ENCODE measurements around the gene RNF19B. TPM values are rescaled to one million over a fixed set of nuclear protein-coding genes. Genes with fewer than 3 reads are reported as not detected.
"Not testable (repeated sequence)": the region's sequence is repeated elsewhere in the genome, so short reads cannot be mapped to it uniquely, and the experiment has no call there.

The RNF19B gene
- total and polyA plus RNA-seq, 2 donors from 2014 or later = 17.3 to 30.8 TPM

- Histone ChIP-seq H3K27me3 (ENCODE audit: control insufficient read depth, insufficient read depth, low read length) (no peaks in the 10 kb centered on the region), H3K27ac (ENCODE audit: low read depth in 2 of 2, low read length in 2 of 2) (peak overlapping the region; percentile 53 to 61), H3K9me3 (ENCODE audit: control insufficient read depth in 2 of 3, insufficient read depth in 1 of 3, low read length in 3 of 3) (no peaks in the 10 kb centered on the region), H3K4me1 (ENCODE audit: control insufficient read depth in 2 of 3, insufficient read depth in 2 of 3, low read depth in 1 of 3, low read length in 3 of 3) (peaks cover 0 to 34% (median 29%) of the 10 kb centered on the region in 3 donors), H3K4me3 (ENCODE audit: low read length in 3 of 3) (no peak overlapping the region), H3K9ac (ENCODE audit: low read length in 3 of 3) (no peak overlapping the region), H3K36me3 (ENCODE audit: control insufficient read depth in 2 of 3, insufficient read depth in 3 of 3, low read length in 3 of 3) (no peaks in the 10 kb centered on the region)
- DNase-seq (no peak), FAIRE-seq (no peak)
- no peak for TF ChIP-seq CTCF (IDR thresholded peaks at IDR 0.05; ENCODE audit: borderline replicate concordance, extremely low read depth, insufficient read depth)
- intact Hi-C loops (cut with DNase I) = no loop called here
Observed at GRCh38 chr1:32998064-32998463, 33.5 kb upstream of the RNF19B start.

- DNase-seq (no peak), FAIRE-seq (no peak)
- no peak for TF ChIP-seq CTCF (IDR thresholded peaks at IDR 0.05; ENCODE audit: borderline replicate concordance, extremely low read depth, insufficient read depth)
- Histone ChIP-seq H3K9ac (ENCODE audit: low read length in 3 of 3) (no peak overlapping the region), H3K27me3 (ENCODE audit: control insufficient read depth, insufficient read depth, low read length) (no peaks in the 10 kb centered on the region), H3K4me3 (ENCODE audit: low read length in 3 of 3) (no peak overlapping the region), H3K4me1 (ENCODE audit: control insufficient read depth in 2 of 3, insufficient read depth in 2 of 3, low read depth in 1 of 3, low read length in 3 of 3) (peaks cover 0 to 39% (median 30%) of the 10 kb centered on the region in 3 donors), H3K27ac (ENCODE audit: low read depth in 2 of 2, low read length in 2 of 2) (peak overlapping the region in 1 of 2 donors; percentile 61), H3K36me3 (ENCODE audit: control insufficient read depth in 2 of 3, insufficient read depth in 3 of 3, low read length in 3 of 3) (no peaks in the 10 kb centered on the region), H3K9me3 (ENCODE audit: control insufficient read depth in 2 of 3, insufficient read depth in 1 of 3, low read length in 3 of 3) (no peaks in the 10 kb centered on the region)
- intact Hi-C loops (cut with DNase I) = no loop called here
Observed at GRCh38 chr1:32997381-32997891, 32.8 kb upstream of the RNF19B start.

GRCh38 chr1:32993324-32993636, 28.7 kb upstream of the RNF19B start:
- H3K9me3 ChIP-seq (ENCODE audit: control insufficient read depth in 2 of 3, insufficient read depth in 1 of 3, low read length in 3 of 3); H3K36me3 ChIP-seq (ENCODE audit: control insufficient read depth in 2 of 3, insufficient read depth in 3 of 3, low read length in 3 of 3); H3K4me3 ChIP-seq (ENCODE audit: low read length in 3 of 3); intact Hi-C loops (cut with DNase I); H3K9ac ChIP-seq (ENCODE audit: low read length in 3 of 3); DNase-seq; H3K27me3 ChIP-seq (ENCODE audit: control insufficient read depth, insufficient read depth, low read length); FAIRE-seq: not testable (repeated sequence)
- Histone ChIP-seq H3K4me1 (ENCODE audit: control insufficient read depth in 2 of 3, insufficient read depth in 2 of 3, low read depth in 1 of 3, low read length in 3 of 3) (peaks cover 0 to 34% (median 31%) of the 10 kb centered on the region in 3 donors), H3K27ac (ENCODE audit: low read depth in 2 of 2, low read length in 2 of 2) (peak overlapping the region in 1 of 2 donors; percentile 42)

GRCh38 chr1:32992489-32993323, 28.1 kb upstream of the RNF19B start:
- no peak overlapping the region for H3K4me3 ChIP-seq (ENCODE audit: low read length in 3 of 3)
- H3K4me1 ChIP-seq (ENCODE audit: control insufficient read depth in 2 of 3, insufficient read depth in 2 of 3, low read depth in 1 of 3, low read length in 3 of 3) = peaks cover 0 to 28% (median 25%) of the 10 kb centered on the region in 3 donors
- no peak for FAIRE-seq
- TF ChIP-seq CTCF (IDR thresholded peaks at IDR 0.05; ENCODE audit: borderline replicate concordance, extremely low read depth, insufficient read depth) = no peak
- no peaks in the 10 kb centered on the region for H3K36me3 ChIP-seq (ENCODE audit: control insufficient read depth in 2 of 3, insufficient read depth in 3 of 3, low read length in 3 of 3)
- no peaks in the 10 kb centered on the region for H3K9me3 ChIP-seq (ENCODE audit: control insufficient read depth in 2 of 3, insufficient read depth in 1 of 3, low read length in 3 of 3)
- no peaks in the 10 kb centered on the region for H3K27me3 ChIP-seq (ENCODE audit: control insufficient read depth, insufficient read depth, low read length)
- H3K9ac ChIP-seq (ENCODE audit: low read length in 3 of 3) = no peak overlapping the region
- H3K27ac ChIP-seq (ENCODE audit: low read depth in 2 of 2, low read length in 2 of 2) = peak overlapping the region; percentile 5 to 42
- peak; percentile 78 to 93 (median 82) for DNase-seq
- intact Hi-C loops (cut with DNase I) = no loop called here
